Transverse colon (tissue), 4 donors: ENCODE measurements around the gene NR1H3. TPM values are rescaled to one million over a fixed set of nuclear protein-coding genes. Genes with fewer than 3 reads are reported as not detected.

ENCODE experiments used
- DNase-seq: peaks from one replicate; pipeline ENCODE4 v3.0.0-alpha.2; 2019
- H3K27ac ChIP-seq, 4 donors: fragments of 200-600 bp; sonication (generic); 2 replicates each; pipeline ENCODE4 v1.5.1; 2016 to 2018; ENCODE audit warnings: inconsistent platforms in 4 of 4
- H3K27me3 ChIP-seq: fragments of 200-600 bp; sonication (generic); 2 replicates; pipeline ENCODE4 v1.5.1; 2017; ENCODE audit warnings: inconsistent platforms
- H3K36me3 ChIP-seq, 4 donors: fragments of 200-600 bp; sonication (generic); 2 replicates each; pipeline ENCODE4 v1.5.1; 2017 to 2019; ENCODE audit warnings: inconsistent platforms in 4 of 4
- H3K4me1 ChIP-seq, 4 donors: fragments of 200-600 bp; sonication (generic); 2 replicates each; pipeline ENCODE4 v1.5.1; 2017 to 2020; ENCODE audit warnings: inconsistent platforms in 4 of 4
- H3K4me3 ChIP-seq, 4 donors: fragments of 200-600 bp; sonication (generic); 1 replicate in 1 of 4; 2 replicates in 3 of 4; pipeline versions ENCODE4 v1.5.1 to v1.6.1; 2017 to 2019; ENCODE audit warnings: inconsistent platforms in 4 of 4
- H3K9me3 ChIP-seq, 2 donors: fragments of 200-600 bp; sonication (generic); 2 replicates each; pipeline ENCODE4 v1.5.1; 2017 to 2019; ENCODE audit warnings: inconsistent platforms in 2 of 2
- CTCF ChIP-seq, 5 experiments: fragments of 200-600 bp in 3 of 5; fragments of 450-650 bp in 2 of 5; sonication (generic) in 3 of 5; IDR thresholded peaks; 1 replicate in 2 of 5; 2 replicates in 3 of 5; pipeline ENCODE4 v1.5.1; 2016 to 2017; ENCODE audit warnings: antibody characterized with exemption in 5 of 5, inconsistent platforms in 3 of 5, mild to moderate bottlenecking in 2 of 5, moderate library complexity in 1 of 5
- EP300 ChIP-seq: sonication (generic); formaldehyde crosslinking; IDR thresholded peaks from one replicate; pipeline ENCODE4 v1.6.1; 2017; ENCODE audit warnings: antibody characterized with exemption, low read depth
- POLR2A ChIP-seq: fragments of 450-650 bp; IDR thresholded peaks from one replicate; pipeline ENCODE4 v1.6.1; 2016; ENCODE audit warnings: antibody characterized with exemption, mild to moderate bottlenecking, moderate library complexity
- POLR2AphosphoS5 ChIP-seq, 3 donors: sonication (generic); formaldehyde crosslinking; IDR thresholded peaks; one replicate each; pipeline ENCODE4 v1.6.1; 2016; ENCODE audit warnings: antibody characterized with exemption in 3 of 3
- WGBS, 2 donors: methylation state at CpG; one replicate each; pipeline ENCODE4 v1.1.5; 2018; ENCODE audit warnings: low coverage in 1 of 2; 5-methylcytosine and 5-hydroxymethylcytosine counted together
- in situ Hi-C, 4 donors: fragments of 200-750 bp; cut with MboI; loops; one replicate each; pipeline versions ENCODE4 v1.15.0 to v1.15.1; 2017; ENCODE audit warnings: low sequenced_read_pairs in 3 of 4, low pct_ligation_motif_present in 1 of 4, low pct_unique_long_range_greater_than_20kb in 1 of 4
- intact Hi-C: fragments of 100-400 bp; cut with DNase I; formaldehyde crosslinking; loops from one replicate; pipeline ENCODE4 v1.15.1; 2023; ENCODE audit warnings: low total_unique reads
- total RNA-seq, 4 donors: library from RNA; depleted of rRNA; stranded (reverse); fragments of >200 nt; gene quantifications; one replicate each; pipeline ENCODE4 v1.1.0, GENCODE V29; 2016

The NR1H3 gene
- total RNA-seq, 4 donors from 2014 or later: 28.7 to 124 (median 113) TPM

- Histone ChIP-seq H3K9me3 (no peaks in the 10 kb centered on the region), H3K4me1 (no peaks in the 10 kb centered on the region), H3K36me3 (peaks cover 0 to 98% (median 47%) of the 10 kb centered on the region in 4 donors), H3K27me3 (no peaks in the 10 kb centered on the region), H3K4me3 (no peak overlapping the region), H3K27ac (no peak overlapping the region)
- TF ChIP-seq POLR2AphosphoS5 (IDR thresholded peaks at IDR 0.05) (no peak), EP300 (no peak), CTCF (IDR thresholded peaks at IDR 0.05) (no peak), POLR2A (no peak)
- intact Hi-C loops (no loop called here), in situ Hi-C loops (loop anchor here in 1 of 4 donors (25.0 kb wide), 1 partner anchor 457 kb away; no protein-coding TSS in a partner anchor)
- DNase-seq: no peak
Observed at GRCh38 chr11:47280099-47280498, 22.3 kb downstream of the NR1H3 start.

- TF ChIP-seq POLR2AphosphoS5 (IDR thresholded peaks at IDR 0.05): no peak
- no peak for TF ChIP-seq POLR2A
- no peak for TF ChIP-seq EP300
- TF ChIP-seq CTCF (IDR thresholded peaks at IDR 0.05): no peak
- H3K36me3 ChIP-seq: peaks cover 0 to 98% (median 46%) of the 10 kb centered on the region in 4 donors
- intact Hi-C loops: no loop called here
Observed at GRCh38 chr11:47280860-47281259, 23.1 kb downstream of the NR1H3 start.

GRCh38 chr11:47282462-47282861, 24.7 kb downstream of the NR1H3 start:
- in situ Hi-C loops: loop anchor here in 1 of 4 donors (25.0 kb wide), 1 partner anchor 455 kb away; no protein-coding TSS in a partner anchor
- intact Hi-C loops: no loop called here
- peaks cover 0 to 96% (median 47%) of the 10 kb centered on the region in 4 donors for H3K36me3 ChIP-seq

More at GRCh38 chr11:47280860-47281259, 23.1 kb downstream of the NR1H3 start:
- H3K27ac ChIP-seq: no peak overlapping the region
- WGBS, 2 donors: 83% methylated on average over 5 of the region's 5 CpGs; no CpG with 5 or more reads in 1 of the 2 donors
- in situ Hi-C loops: loop anchor here in 1 of 4 donors (25.0 kb wide), 1 partner anchor 456 kb away; no protein-coding TSS in a partner anchor
- no peaks in the 10 kb centered on the region for H3K4me1 ChIP-seq
- no peaks in the 10 kb centered on the region for H3K9me3 ChIP-seq
- no peaks in the 10 kb centered on the region for H3K27me3 ChIP-seq
- no peak overlapping the region for H3K4me3 ChIP-seq
- DNase-seq: no peak

GRCh38 chr11:47284151-47284550, 26.4 kb downstream of the NR1H3 start:
- 93% methylated on average over 4 of the region's 4 CpGs; no CpG with 5 or more reads in 1 of the 2 donors for WGBS, 2 donors
- Histone ChIP-seq H3K4me1 (no peaks in the 10 kb centered on the region), H3K27me3 (no peaks in the 10 kb centered on the region), H3K36me3 (peaks cover 0 to 91% (median 43%) of the 10 kb centered on the region in 4 donors), H3K4me3 (no peak overlapping the region), H3K27ac (no peak overlapping the region), H3K9me3 (no peaks in the 10 kb centered on the region)
- TF ChIP-seq POLR2A: no peak
- no peak for TF ChIP-seq EP300
- no peak for TF ChIP-seq POLR2AphosphoS5 (IDR thresholded peaks at IDR 0.05)
- no peak for TF ChIP-seq CTCF (IDR thresholded peaks at IDR 0.05)
- in situ Hi-C loops (loop anchor here in 1 of 4 donors (25.0 kb wide), 1 partner anchor 453 kb away; no protein-coding TSS in a partner anchor), intact Hi-C loops (no loop called here)
- no peak for DNase-seq

More at GRCh38 chr11:47282462-47282861, 24.7 kb downstream of the NR1H3 start:
- WGBS, 2 donors: 91 to 94% methylated on average over 4 to 7 of the region's 7 CpGs
- TF ChIP-seq CTCF (IDR thresholded peaks at IDR 0.05) (no peak), POLR2AphosphoS5 (IDR thresholded peaks at IDR 0.05) (no peak), EP300 (no peak), POLR2A (no peak)
- Histone ChIP-seq H3K9me3 (no peaks in the 10 kb centered on the region), H3K4me1 (no peaks in the 10 kb centered on the region), H3K27ac (no peak overlapping the region), H3K27me3 (no peaks in the 10 kb centered on the region), H3K4me3 (no peak overlapping the region)
- DNase-seq: no peak
